Measurements from ENCODE around the gene HGS. TPM values are rescaled to one million over a fixed set of nuclear protein-coding genes. Genes with fewer than 3 reads are reported as not detected.

Gene HGS, protein sequence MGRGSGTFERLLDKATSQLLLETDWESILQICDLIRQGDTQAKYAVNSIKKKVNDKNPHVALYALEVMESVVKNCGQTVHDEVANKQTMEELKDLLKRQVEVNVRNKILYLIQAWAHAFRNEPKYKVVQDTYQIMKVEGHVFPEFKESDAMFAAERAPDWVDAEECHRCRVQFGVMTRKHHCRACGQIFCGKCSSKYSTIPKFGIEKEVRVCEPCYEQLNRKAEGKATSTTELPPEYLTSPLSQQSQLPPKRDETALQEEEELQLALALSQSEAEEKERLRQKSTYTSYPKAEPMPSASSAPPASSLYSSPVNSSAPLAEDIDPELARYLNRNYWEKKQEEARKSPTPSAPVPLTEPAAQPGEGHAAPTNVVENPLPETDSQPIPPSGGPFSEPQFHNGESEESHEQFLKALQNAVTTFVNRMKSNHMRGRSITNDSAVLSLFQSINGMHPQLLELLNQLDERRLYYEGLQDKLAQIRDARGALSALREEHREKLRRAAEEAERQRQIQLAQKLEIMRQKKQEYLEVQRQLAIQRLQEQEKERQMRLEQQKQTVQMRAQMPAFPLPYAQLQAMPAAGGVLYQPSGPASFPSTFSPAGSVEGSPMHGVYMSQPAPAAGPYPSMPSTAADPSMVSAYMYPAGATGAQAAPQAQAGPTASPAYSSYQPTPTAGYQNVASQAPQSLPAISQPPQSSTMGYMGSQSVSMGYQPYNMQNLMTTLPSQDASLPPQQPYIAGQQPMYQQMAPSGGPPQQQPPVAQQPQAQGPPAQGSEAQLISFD
- polyA plus RNA-seq (ENCODE audit: insufficient read length), result 96.5 TPM
- long read RNA-seq, donor 1, transcript HGS-215 (6 exons, 922 nt), result major isoform, 5 of 28 reads
- long read RNA-seq, donor 1, partial matches to known transcripts, result 15 of 28 reads
- long read RNA-seq, donor 1, other reads (novel, unspliced or antisense), result 0 of 28 reads
- long read RNA-seq, donor 2, transcript HGS-201 (22 exons, 2,970 nt), result major isoform, 6 of 19 reads
- long read RNA-seq, donor 2, partial matches to known transcripts, result 7 of 19 reads
- long read RNA-seq, donor 2, other reads (novel, unspliced or antisense), result 0 of 19 reads
- long read RNA-seq, donor 3, transcript HGS-206 (1 exons, 2,401 nt), result major isoform, 6 of 20 reads
- long read RNA-seq, donor 3, partial matches to known transcripts, result 10 of 20 reads
- long read RNA-seq, donor 3, other reads (novel, unspliced or antisense), result 0 of 20 reads
- long read RNA-seq, donor 4, partial matches to known transcripts, result 0 of 2 reads
- long read RNA-seq, donor 4, other reads (novel, unspliced or antisense), result 0 of 2 reads
- long read RNA-seq, donor 5, transcript HGS-201 (22 exons, 2,970 nt), result major isoform, 12 of 17 reads
- long read RNA-seq, donor 5, partial matches to known transcripts, result 0 of 17 reads
- long read RNA-seq, donor 5, other reads (novel, unspliced or antisense), result 0 of 17 reads
- long read RNA-seq, donor 6, transcript HGS-206 (1 exons, 2,401 nt), result major isoform, 6 of 31 reads
- long read RNA-seq, donor 6, partial matches to known transcripts, result 19 of 31 reads
- long read RNA-seq, donor 6, other reads (novel, unspliced or antisense), result 0 of 31 reads
- long read RNA-seq, donor 7, transcript HGS-206 (1 exons, 2,401 nt), result major isoform, 8 of 44 reads
- long read RNA-seq, donor 7, partial matches to known transcripts, result 29 of 44 reads
- long read RNA-seq, donor 7, other reads (novel, unspliced or antisense), result 0 of 44 reads
- long read RNA-seq, donor 8, transcript HGS-201 (22 exons, 2,970 nt), result major isoform, 7 of 10 reads
- long read RNA-seq, donor 8, partial matches to known transcripts, result 0 of 10 reads
- long read RNA-seq, donor 8, other reads (novel, unspliced or antisense), result 0 of 10 reads

DNA sequence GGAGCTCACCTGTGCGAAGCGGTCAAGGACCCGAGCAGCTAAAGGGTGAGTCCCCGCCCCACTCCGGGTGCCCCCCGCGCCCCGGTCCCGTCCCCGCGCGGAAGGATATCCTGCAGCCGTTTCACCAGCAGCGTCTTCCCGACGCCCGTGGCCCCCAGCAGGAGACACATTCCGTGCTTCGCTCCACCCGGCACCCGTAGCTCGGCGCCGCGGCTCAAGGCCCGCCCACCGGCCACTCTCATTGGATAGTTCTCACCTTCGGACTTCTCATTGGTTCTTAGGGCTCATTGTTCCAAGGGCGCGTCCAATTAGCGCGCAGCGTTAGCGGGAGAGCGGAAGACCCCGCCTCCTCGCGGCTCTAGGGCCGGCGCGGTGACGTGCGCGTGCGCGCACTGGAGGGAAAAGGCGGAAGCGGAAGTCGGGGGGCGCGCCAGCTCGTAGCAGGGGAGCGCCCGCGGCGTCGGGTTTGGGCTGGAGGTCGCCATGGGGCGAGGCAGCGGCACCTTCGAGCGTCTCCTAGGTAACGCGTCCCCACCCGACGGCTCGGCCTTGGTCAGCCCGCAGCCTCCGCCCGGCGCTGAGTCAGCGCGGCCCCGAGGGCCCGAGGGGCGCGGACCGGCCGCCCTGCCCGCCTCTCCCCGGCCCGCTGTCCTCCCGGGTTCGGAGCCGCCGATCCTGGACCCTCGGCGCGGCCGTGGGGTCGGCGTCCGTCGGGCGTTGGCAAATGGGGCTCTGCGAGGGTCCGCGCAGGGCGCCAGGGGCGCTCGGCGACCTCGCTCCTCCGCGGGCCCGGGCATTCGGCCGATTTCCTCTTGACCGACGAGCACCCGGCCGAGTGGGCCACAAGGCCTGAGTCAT is at the start of gene HGS, which contains the start of gene ARL16:
Gene HGS, plus strand, starts transcription at position 428 of the 858 bp plus-strand sequence. Its CDS starts 56 bp downstream, at position 484.
Gene ARL16, minus strand, starts transcription at position 214 of the 858 bp plus-strand sequence. Its CDS starts 44 bp downstream, at position 170.
- peak; percentile 99 for DNase-seq

- DNase-seq, result no peak
These were observed 48.4 kb upstream of the HGS start for GRCh38 chr17:81635431-81635830.

DNA sequence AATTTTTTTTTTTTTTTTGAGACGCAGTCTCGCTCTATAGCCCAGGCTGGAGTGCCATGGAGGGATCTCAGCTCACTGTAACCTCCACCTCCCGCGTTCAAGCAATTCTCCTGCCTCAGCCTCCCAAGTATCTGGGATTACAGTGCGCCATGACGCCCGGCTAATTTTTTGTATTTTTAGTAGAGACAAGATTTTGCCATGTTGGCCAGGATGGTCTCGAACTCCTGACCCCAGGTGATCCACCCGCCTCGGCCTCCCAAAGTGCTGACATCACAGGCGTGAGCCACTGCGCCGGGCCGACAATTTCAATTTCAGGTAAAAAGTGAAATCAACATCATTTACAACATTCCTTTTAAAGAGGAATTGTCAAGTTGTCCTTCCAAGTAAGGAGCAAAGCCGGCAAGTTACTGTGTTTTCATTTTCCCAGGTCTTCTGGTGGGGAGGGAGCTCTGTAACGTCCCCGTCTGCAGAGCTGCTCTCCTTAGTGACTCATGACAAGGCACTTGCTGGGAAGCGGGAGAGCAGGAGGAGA is 47.8 kb upstream of the HGS start:
- DNase-seq, result no peak

DNA sequence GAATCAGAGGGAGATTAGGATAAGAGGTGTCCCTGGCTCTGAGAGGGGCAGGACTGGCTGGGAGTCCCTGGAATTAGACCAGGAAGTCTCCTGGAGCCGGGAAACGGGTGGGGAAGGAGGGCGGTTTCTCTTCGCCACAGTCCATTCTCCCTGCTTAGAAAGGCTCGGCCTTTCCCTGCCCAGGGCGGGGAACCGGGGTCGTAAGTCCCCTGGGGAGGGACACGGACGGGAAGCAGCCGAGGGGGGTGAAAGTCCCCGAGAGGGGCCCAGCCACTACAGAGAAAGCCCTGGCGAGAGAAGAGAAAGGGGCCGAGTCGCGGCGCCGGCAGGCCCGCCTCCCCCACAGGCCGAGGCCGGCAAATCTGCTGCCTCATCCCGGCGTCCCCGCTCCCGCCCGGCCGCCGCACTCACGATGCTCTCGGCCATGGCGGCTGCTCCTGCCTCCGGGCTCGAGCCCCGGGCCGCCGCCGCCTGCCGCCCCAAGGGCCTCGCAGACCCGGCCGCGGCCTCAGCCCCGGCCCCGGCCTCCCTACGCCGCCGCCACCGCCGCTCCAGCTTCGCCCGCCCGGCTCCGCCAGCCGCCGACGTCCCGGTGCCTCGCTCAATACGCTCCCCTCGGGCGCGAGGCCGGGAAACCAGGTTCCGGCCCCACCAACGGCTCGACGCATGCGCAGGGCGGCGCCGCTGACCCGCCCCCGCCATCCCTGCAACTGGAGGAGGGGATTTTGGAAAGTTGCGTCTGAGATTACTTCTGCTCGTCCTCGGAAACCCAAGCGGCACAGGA is 47.1 kb upstream of the HGS start, which contains the start of the genes NPLOC4 and TSPAN10:
Gene NPLOC4, minus strand, starts transcription at position 608 of the 784 bp plus-strand sequence. Its CDS starts 182 bp downstream, at position 426.
Gene TSPAN10, plus strand, starts transcription at position 692 of the 784 bp plus-strand sequence. CDS start 5,217 bp downstream, outside the sequence.
- peak; percentile 86 for DNase-seq

GRCh38 chr17:81638683-81639082 is 45.1 kb upstream of the HGS start:
- DNase-seq, result no peak

- no peak for DNase-seq
These were observed 43.8 kb upstream of the HGS start for GRCh38 chr17:81640011-81640410.

DNA sequence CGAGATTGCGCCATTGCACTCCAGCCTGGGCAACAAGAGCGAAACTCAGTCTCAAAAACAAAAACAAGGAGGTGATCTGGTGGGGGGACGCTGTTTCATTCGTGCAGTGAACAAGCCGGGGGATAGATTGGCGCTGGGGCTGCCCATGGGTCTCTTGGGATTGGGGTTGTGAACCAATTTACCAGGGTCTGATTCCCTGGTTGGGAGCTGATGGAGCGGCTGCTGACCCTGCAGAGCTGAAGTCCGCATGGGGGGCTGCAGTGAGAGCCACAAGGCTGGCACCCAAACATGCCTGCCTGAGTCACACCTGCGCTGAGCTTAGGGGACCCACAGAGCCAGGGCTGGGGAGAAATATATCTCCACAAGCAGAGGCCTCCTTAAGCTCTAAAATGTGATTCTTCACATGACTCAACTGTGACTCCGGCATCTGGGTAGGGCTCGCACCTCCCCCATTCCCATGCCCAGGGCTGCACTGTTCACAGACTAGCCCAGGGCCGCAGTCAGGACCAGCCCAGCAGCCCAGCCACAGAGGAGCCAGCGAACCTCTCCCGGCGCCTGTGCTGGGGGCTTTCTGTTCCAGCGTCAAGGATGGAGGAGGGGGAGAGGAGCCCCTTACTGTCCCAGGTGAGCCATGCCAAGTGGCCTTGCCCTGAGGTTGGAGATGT is 41.9 kb upstream of the HGS start:
- no peak for DNase-seq

GRCh38 chr17:81644496-81644895 is 39.3 kb upstream of the HGS start:
- DNase-seq, result no peak

DNA sequence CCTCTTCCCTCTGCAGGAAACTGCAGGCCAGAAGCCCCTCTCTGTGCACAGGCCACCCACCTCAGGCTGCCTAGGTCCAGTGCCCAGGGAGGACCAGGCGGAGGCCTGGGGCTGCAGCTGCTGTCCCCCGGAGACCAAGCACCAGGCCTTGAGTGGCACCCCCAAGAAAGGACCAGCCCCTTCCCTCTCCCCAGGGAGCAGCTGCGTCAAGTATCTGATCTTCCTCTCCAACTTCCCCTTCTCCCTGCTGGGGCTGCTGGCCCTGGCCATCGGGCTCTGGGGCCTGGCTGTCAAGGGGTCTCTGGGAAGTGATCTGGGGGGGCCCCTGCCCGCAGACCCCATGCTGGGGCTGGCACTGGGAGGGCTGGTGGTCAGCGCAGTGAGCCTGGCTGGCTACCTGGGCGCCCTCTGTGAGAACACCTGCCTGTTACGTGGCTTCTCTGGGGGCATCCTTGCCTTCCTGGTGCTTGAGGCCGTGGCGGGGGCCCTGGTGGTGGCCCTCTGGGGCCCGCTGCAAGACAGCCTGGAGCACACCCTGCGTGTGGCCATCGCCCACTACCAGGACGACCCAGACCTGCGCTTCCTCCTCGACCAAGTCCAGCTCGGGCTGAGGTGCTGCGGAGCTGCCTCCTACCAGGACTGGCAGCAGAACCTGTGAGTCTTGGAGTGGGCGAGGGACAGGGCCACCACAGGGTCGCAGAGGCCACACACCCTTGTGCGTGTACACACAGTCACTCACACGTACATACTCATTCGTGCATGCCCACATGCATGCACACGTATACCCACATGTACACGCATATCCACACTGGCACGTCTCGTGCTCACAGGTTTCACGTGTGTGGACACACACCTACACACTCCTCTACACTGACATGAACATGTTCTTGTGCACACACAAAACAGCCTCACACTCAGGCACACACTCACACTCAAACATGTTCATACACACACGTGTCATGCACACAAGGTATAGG is 38.5 kb upstream of the HGS start:
- no peak for DNase-seq

- no peak for DNase-seq
These were observed 36.8 kb upstream of the HGS start for GRCh38 chr17:81646869-81647600.

- DNase-seq, result no peak
These were observed 36.2 kb upstream of the HGS start for GRCh38 chr17:81647640-81648012.

GRCh38 chr17:81648013-81648706 is 35.7 kb upstream of the HGS start:
- DNase-seq, result no peak

GRCh38 chr17:81648707-81649085 is 35.1 kb upstream of the HGS start:
- no peak for DNase-seq

DNA sequence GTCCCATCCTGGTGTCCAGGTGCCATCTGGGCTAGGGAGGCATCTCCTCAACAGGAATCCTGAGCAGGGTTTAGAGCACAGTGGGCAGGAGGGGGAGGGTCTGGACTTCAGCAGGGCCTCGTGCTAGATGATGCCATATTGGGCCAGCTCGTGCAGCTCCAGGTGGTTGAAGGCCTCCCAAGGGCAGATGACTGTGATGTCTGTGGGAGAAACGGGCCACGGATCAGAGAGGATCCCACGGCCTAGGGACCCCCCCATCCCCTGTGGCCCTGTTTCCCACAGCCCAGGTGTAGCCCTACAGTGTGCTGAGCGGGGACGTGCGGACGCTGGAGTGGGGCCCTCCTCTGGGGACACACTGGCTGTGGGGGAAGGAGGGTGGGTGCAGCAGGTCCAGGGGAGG is 32.9 kb upstream of the HGS start:
- DNase-seq, result no peak

- no peak for DNase-seq
These were observed 32.1 kb upstream of the HGS start for GRCh38 chr17:81651692-81652091.

All from left kidney (tissue), 8 donors.